Neural cell (in vitro differentiated cells): Measurements from ENCODE around the gene STAT5B. TPM values are rescaled to one million over a fixed set of nuclear protein-coding genes. Genes with fewer than 3 reads are reported as not detected.

Experiments
- H2AFZ ChIP-seq: fragments of 200-600, 300-800 bp; sonication (generic), shearing (Covaris generic); 2 replicates; pipeline ENCODE4 v1.6.0; 2014; ENCODE audit warnings: low read depth, mild to moderate bottlenecking, antibody characterized with exemption, low read length, moderate library complexity
- H3F3A ChIP-seq: fragments of 200-600 bp; shearing (Covaris generic); 2 replicates; pipeline ENCODE4 v1.6.1; 2016; ENCODE audit warnings: mild to moderate bottlenecking, moderate library complexity, mixed read lengths, antibody characterized with exemption, low read length; ENCODE audit not compliant: insufficient read depth, poor library complexity, severe bottlenecking
- H3K27ac ChIP-seq: fragments of 200-600, 300-800 bp; sonication (generic), shearing (Covaris generic); 2 replicates; pipeline ENCODE4 v1.5.1; 2014; ENCODE audit warnings: mild to moderate bottlenecking, low read length, moderate library complexity
- H3K27me3 ChIP-seq: fragments of 300-800, 200-600 bp; sonication (generic), shearing (Covaris generic); 2 replicates; pipeline ENCODE4 v1.6.0; 2014; ENCODE audit warnings: mild to moderate bottlenecking, low read depth, low read length, moderate library complexity; ENCODE audit not compliant: insufficient read depth
- H3K36me3 ChIP-seq: fragments of 300-800, 200-600 bp; sonication (generic), shearing (Covaris generic); 2 replicates; pipeline ENCODE4 v1.5.1; 2014; ENCODE audit warnings: mild to moderate bottlenecking, antibody characterized with exemption, low read length, moderate library complexity; ENCODE audit not compliant: insufficient read depth
- H3K4me2 ChIP-seq: fragments of 300-800, 200-600 bp; sonication (generic), shearing (Covaris generic); 2 replicates; pipeline ENCODE4 v1.6.0; 2014; ENCODE audit warnings: mild to moderate bottlenecking, low read length
- H3K4me3 ChIP-seq: fragments of 300-800, 200-600 bp; sonication (generic), shearing (Covaris generic); 2 replicates; pipeline ENCODE4 v1.5.1; 2014; ENCODE audit warnings: mild to moderate bottlenecking, low read length, moderate library complexity
- H3K79me2 ChIP-seq: fragments of 200-600 bp; shearing (Covaris generic); replicated peaks from 2 replicates; pipeline ENCODE4 v1.6.0; 2014; ENCODE audit warnings: mild to moderate bottlenecking, low read length, moderate library complexity; ENCODE audit not compliant: insufficient read depth
- H3K9ac ChIP-seq: fragments of 300-800, 200-600 bp; sonication (generic), shearing (Covaris generic); 2 replicates; pipeline ENCODE4 v1.6.1; 2016; ENCODE audit warnings: mild to moderate bottlenecking, low read length, mixed read lengths
- H3K9me2 ChIP-seq: fragments of 200-600 bp; shearing (Covaris generic); 2 replicates; pipeline ENCODE4 v1.6.1; 2016; ENCODE audit warnings: mild to moderate bottlenecking, low read length, mixed read lengths; ENCODE audit not compliant: insufficient read depth
- H3K9me3 ChIP-seq: fragments of 200-600, 300-800 bp; sonication (generic), shearing (Covaris generic); 2 replicates; pipeline ENCODE4 v1.6.1; 2016; ENCODE audit warnings: mild to moderate bottlenecking, mixed run types, low read length, moderate library complexity, mixed read lengths
- H4K20me1 ChIP-seq: fragments of 200-600 bp; shearing (Covaris generic); 2 replicates; pipeline ENCODE4 v1.6.1; 2016; ENCODE audit warnings: mild to moderate bottlenecking, mixed run types; ENCODE audit not compliant: insufficient read depth
- EP300 ChIP-seq: fragments of 450-650 bp; conservative IDR thresholded peaks from 2 replicates; pipeline ENCODE4 v1.6.1; 2014; ENCODE audit warnings: antibody characterized with exemption, mild to moderate bottlenecking, moderate library complexity; ENCODE audit not compliant: poor library complexity, severe bottlenecking
- EZH2 ChIP-seq: fragments of 200-600, 300-800 bp; shearing (Covaris generic), sonication (generic); IDR thresholded peaks from 2 replicates; pipeline ENCODE4 v1.6.1; 2014; ENCODE audit warnings: antibody characterized with exemption, low read length, borderline replicate concordance, mild to moderate bottlenecking; ENCODE audit not compliant: insufficient read depth, poor library complexity, severe bottlenecking
- MXI1 ChIP-seq: fragments of 450-650 bp; conservative IDR thresholded peaks from 2 replicates; pipeline ENCODE4 v1.6.1; 2014; ENCODE audit warnings: antibody characterized with exemption, mild to moderate bottlenecking; ENCODE audit not compliant: poor library complexity, severe bottlenecking
- POLR2AphosphoS5 ChIP-seq: IDR thresholded peaks from 2 replicates; pipeline ENCODE4 v1.6.1; 2012
- RAD21 ChIP-seq: fragments of 450-650 bp; conservative IDR thresholded peaks from 2 replicates; pipeline ENCODE4 v1.6.1; 2014; ENCODE audit warnings: antibody characterized with exemption, mild to moderate bottlenecking, moderate library complexity
- REST ChIP-seq: IDR thresholded peaks from 2 replicates; pipeline ENCODE4 v1.6.1; 2012; ENCODE audit warnings: borderline replicate concordance
- SMC3 ChIP-seq: fragments of 450-650 bp; conservative IDR thresholded peaks from 2 replicates; pipeline ENCODE4 v1.6.1; 2014; ENCODE audit warnings: antibody characterized with exemption, mild to moderate bottlenecking, moderate library complexity; ENCODE audit not compliant: poor library complexity
- TAF1 ChIP-seq: IDR thresholded peaks from 2 replicates; pipeline ENCODE4 v1.6.1; 2012; ENCODE audit warnings: low read depth
- polyA plus RNA-seq: library from polyadenylated mRNA; depleted of rRNA; stranded (reverse); fragments of >200 nt; gene quantifications from 2 replicates; pipeline ENCODE4 v1.2.3, GENCODE V29; 2014
- TF ChIP-seq, protein P1 (sequence below): fragments of 450-650 bp; IDR thresholded peaks from 2 replicates; pipeline ENCODE4 v1.5.1; 2014; ENCODE audit warnings: antibody characterized with exemption, mild to moderate bottlenecking, moderate library complexity; ENCODE audit not compliant: poor library complexity, severe bottlenecking

Gene STAT5B
- polyA plus RNA-seq, 1 donor from 2014 or later = 47.4 TPM

DNA sequence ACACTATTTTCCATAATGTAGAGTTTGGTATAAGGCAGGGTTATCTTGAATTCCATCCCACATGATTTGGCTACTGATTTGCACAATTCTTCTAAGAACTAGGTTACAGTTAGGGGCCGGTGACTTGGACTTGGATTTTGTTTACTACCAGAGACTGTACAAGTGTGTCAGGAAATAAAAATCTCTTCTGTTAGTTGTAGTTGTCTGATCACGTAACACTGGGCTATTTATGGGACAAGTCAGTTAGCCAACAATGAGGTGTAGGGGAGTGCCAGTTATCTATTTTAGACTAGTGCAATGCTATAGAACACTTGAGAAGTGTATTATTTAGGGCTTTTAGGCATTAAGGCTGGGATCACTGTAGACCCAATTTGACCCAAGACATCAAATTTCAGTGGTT, 42.2 kb downstream of the STAT5B start:
- H3K79me2 ChIP-seq = peaks cover 12% of the 10 kb centered on the region
- no peak overlapping the region for H3K4me3 ChIP-seq
- no peaks in the 10 kb centered on the region for H3K36me3 ChIP-seq
- H3K9me2 ChIP-seq = no peaks in the 10 kb centered on the region
- no peak overlapping the region for H2AFZ ChIP-seq
- no peaks in the 10 kb centered on the region for H4K20me1 ChIP-seq
- H3K27ac ChIP-seq = no peak overlapping the region
- no peaks in the 10 kb centered on the region for H3K9me3 ChIP-seq
- no peaks in the 10 kb centered on the region for H3K27me3 ChIP-seq
- H3K4me2 ChIP-seq = no peak overlapping the region
- no peaks in the 10 kb centered on the region for H3F3A ChIP-seq
- TF ChIP-seq POLR2AphosphoS5 (no peak), EP300 (no peak), EZH2 (no peak), SMC3 (no peak), TAF1 (no peak), REST (no peak), RAD21 (no peak), MXI1 (no peak)
- TF ChIP-seq, protein P1, sequence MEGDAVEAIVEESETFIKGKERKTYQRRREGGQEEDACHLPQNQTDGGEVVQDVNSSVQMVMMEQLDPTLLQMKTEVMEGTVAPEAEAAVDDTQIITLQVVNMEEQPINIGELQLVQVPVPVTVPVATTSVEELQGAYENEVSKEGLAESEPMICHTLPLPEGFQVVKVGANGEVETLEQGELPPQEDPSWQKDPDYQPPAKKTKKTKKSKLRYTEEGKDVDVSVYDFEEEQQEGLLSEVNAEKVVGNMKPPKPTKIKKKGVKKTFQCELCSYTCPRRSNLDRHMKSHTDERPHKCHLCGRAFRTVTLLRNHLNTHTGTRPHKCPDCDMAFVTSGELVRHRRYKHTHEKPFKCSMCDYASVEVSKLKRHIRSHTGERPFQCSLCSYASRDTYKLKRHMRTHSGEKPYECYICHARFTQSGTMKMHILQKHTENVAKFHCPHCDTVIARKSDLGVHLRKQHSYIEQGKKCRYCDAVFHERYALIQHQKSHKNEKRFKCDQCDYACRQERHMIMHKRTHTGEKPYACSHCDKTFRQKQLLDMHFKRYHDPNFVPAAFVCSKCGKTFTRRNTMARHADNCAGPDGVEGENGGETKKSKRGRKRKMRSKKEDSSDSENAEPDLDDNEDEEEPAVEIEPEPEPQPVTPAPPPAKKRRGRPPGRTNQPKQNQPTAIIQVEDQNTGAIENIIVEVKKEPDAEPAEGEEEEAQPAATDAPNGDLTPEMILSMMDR = no peak
- no peak overlapping the region for H3K9ac ChIP-seq

- H3K27ac ChIP-seq = no peak overlapping the region
- H3K79me2 ChIP-seq = peaks cover 12% of the 10 kb centered on the region
- H4K20me1 ChIP-seq = no peaks in the 10 kb centered on the region
- H3K27me3 ChIP-seq = no peaks in the 10 kb centered on the region
- H3K4me3 ChIP-seq = no peak overlapping the region
- no peak overlapping the region for H3K9ac ChIP-seq
- TF ChIP-seq TAF1 = no peak
- H3K9me2 ChIP-seq = no peaks in the 10 kb centered on the region
- H3K9me3 ChIP-seq = no peaks in the 10 kb centered on the region
- no peaks in the 10 kb centered on the region for H3K36me3 ChIP-seq
- H3F3A ChIP-seq = no peaks in the 10 kb centered on the region
- H2AFZ ChIP-seq = no peak overlapping the region
- no peak overlapping the region for H3K4me2 ChIP-seq
Measured at GRCh38 chr17:42233156-42233555, 43.0 kb downstream of the STAT5B start.

GRCh38 chr17:42230225-42230624, 46.0 kb downstream of the STAT5B start:
- Histone ChIP-seq H3F3A (no peaks in the 10 kb centered on the region), H3K4me2 (no peak overlapping the region), H3K9me2 (no peaks in the 10 kb centered on the region), H4K20me1 (no peaks in the 10 kb centered on the region), H3K79me2 (peaks cover 3% of the 10 kb centered on the region), H3K4me3 (no peak overlapping the region), H3K9ac (no peak overlapping the region), H3K27me3 (no peaks in the 10 kb centered on the region), H3K36me3 (no peaks in the 10 kb centered on the region), H3K27ac (no peak overlapping the region), H3K9me3 (no peaks in the 10 kb centered on the region), H2AFZ (no peak overlapping the region)
- TF ChIP-seq RAD21 (no peak), EZH2 (no peak), REST (no peak), MXI1 (no peak), POLR2AphosphoS5 (no peak), SMC3 (no peak)
- TF ChIP-seq, protein P1 = no peak
